IPS-15b (cell line): Measurements from ENCODE around the gene GHRHR.
A peak's percentile ranks its signal among the peaks of the same experiment; 100 is the strongest.

Experiments used
- H3K27me3 ChIP-seq: one replicate; pipeline ENCODE4 v1.6.1; 2013; ENCODE audit warnings: low read length; ENCODE audit not compliant: control insufficient read depth, insufficient read depth
- H3K36me3 ChIP-seq: one replicate; pipeline ENCODE4 v1.6.1; 2013; ENCODE audit warnings: low read length; ENCODE audit not compliant: control insufficient read depth, insufficient read depth
- H3K4me1 ChIP-seq: one replicate; pipeline ENCODE4 v1.6.1; 2013; ENCODE audit warnings: mild to moderate bottlenecking, low read length; ENCODE audit not compliant: control insufficient read depth, insufficient read depth
- H3K4me3 ChIP-seq: one replicate; pipeline ENCODE4 v1.5.1; 2013; ENCODE audit warnings: low read depth, low read length
- H3K9ac ChIP-seq: one replicate; pipeline ENCODE4 v1.6.1; 2013; ENCODE audit warnings: low read depth, mild to moderate bottlenecking, low read length
- H3K9me3 ChIP-seq: one replicate; pipeline ENCODE4 v1.6.1; 2013; ENCODE audit warnings: mild to moderate bottlenecking, low read length; ENCODE audit not compliant: control insufficient read depth, insufficient read depth

The GHRHR gene

GRCh38 chr7:30931161-30931928, 32.4 kb upstream of the GHRHR start:
- no peak overlapping the region for H3K9ac ChIP-seq
- H3K4me1 ChIP-seq: no peaks in the 10 kb centered on the region
- H3K4me3 ChIP-seq: no peak overlapping the region
- no peaks in the 10 kb centered on the region for H3K9me3 ChIP-seq
- peaks cover 3% of the 10 kb centered on the region for H3K27me3 ChIP-seq
- H3K36me3 ChIP-seq: no peaks in the 10 kb centered on the region

GRCh38 chr7:30931929-30932540, 31.7 kb upstream of the GHRHR start:
- Histone ChIP-seq H3K4me1 (no peaks in the 10 kb centered on the region), H3K27me3 (peaks cover 3% of the 10 kb centered on the region)

GRCh38 chr7:30932562-30932961, 31.2 kb upstream of the GHRHR start:
- H3K9me3 ChIP-seq: no peaks in the 10 kb centered on the region
- H3K4me3 ChIP-seq: no peak overlapping the region
- H3K4me1 ChIP-seq: no peaks in the 10 kb centered on the region
- H3K36me3 ChIP-seq: no peaks in the 10 kb centered on the region
- peaks cover 3% of the 10 kb centered on the region for H3K27me3 ChIP-seq
- no peak overlapping the region for H3K9ac ChIP-seq

More at GRCh38 chr7:30931929-30932540, 31.7 kb upstream of the GHRHR start:
- Histone ChIP-seq H3K9ac (no peak overlapping the region), H3K4me3 (no peak overlapping the region), H3K36me3 (no peaks in the 10 kb centered on the region), H3K9me3 (no peaks in the 10 kb centered on the region)

GRCh38 chr7:30933124-30933974, 30.4 kb upstream of the GHRHR start:
- Histone ChIP-seq H3K4me3 (no peak overlapping the region), H3K36me3 (no peaks in the 10 kb centered on the region), H3K9ac (no peak overlapping the region), H3K4me1 (no peaks in the 10 kb centered on the region), H3K27me3 (peaks cover 3% of the 10 kb centered on the region), H3K9me3 (no peaks in the 10 kb centered on the region)

- Histone ChIP-seq H3K4me3 (no peak overlapping the region), H3K9me3 (no peaks in the 10 kb centered on the region), H3K4me1 (no peaks in the 10 kb centered on the region), H3K36me3 (no peaks in the 10 kb centered on the region), H3K9ac (no peak overlapping the region), H3K27me3 (peaks cover 3% of the 10 kb centered on the region)
These were observed 29.5 kb upstream of the GHRHR start for GRCh38 chr7:30934225-30934624.

GRCh38 chr7:30934732-30935568, 28.8 kb upstream of the GHRHR start:
- Histone ChIP-seq H3K4me1 (no peaks in the 10 kb centered on the region), H3K9ac (no peak overlapping the region)

GRCh38 chr7:30935569-30935877, 28.2 kb upstream of the GHRHR start:
- H3K27me3 ChIP-seq: peaks cover 3% of the 10 kb centered on the region
- no peaks in the 10 kb centered on the region for H3K9me3 ChIP-seq

More at GRCh38 chr7:30934732-30935568, 28.8 kb upstream of the GHRHR start:
- Histone ChIP-seq H3K36me3 (no peaks in the 10 kb centered on the region), H3K4me3 (no peak overlapping the region), H3K27me3 (peaks cover 3% of the 10 kb centered on the region), H3K9me3 (no peaks in the 10 kb centered on the region)

GRCh38 chr7:30936650-30937245, 27.0 kb upstream of the GHRHR start:
- H3K4me3 ChIP-seq: no peak overlapping the region
- no peaks in the 10 kb centered on the region for H3K4me1 ChIP-seq
- no peak overlapping the region for H3K9ac ChIP-seq
- no peaks in the 10 kb centered on the region for H3K36me3 ChIP-seq
- peaks cover 3% of the 10 kb centered on the region for H3K27me3 ChIP-seq
- H3K9me3 ChIP-seq: no peaks in the 10 kb centered on the region

More at GRCh38 chr7:30935569-30935877, 28.2 kb upstream of the GHRHR start:
- Histone ChIP-seq H3K36me3 (no peaks in the 10 kb centered on the region), H3K4me3 (no peak overlapping the region), H3K9ac (no peak overlapping the region), H3K4me1 (no peaks in the 10 kb centered on the region)

GRCh38 chr7:30937416-30937815, 26.3 kb upstream of the GHRHR start:
- no peak overlapping the region for H3K4me3 ChIP-seq
- peaks cover 3% of the 10 kb centered on the region for H3K27me3 ChIP-seq
- no peaks in the 10 kb centered on the region for H3K36me3 ChIP-seq
- no peak overlapping the region for H3K9ac ChIP-seq
- H3K9me3 ChIP-seq: no peaks in the 10 kb centered on the region
- no peaks in the 10 kb centered on the region for H3K4me1 ChIP-seq

GRCh38 chr7:30938435-30939316, 25.1 kb upstream of the GHRHR start:
- Histone ChIP-seq H3K9me3 (no peaks in the 10 kb centered on the region), H3K27me3 (no peaks in the 10 kb centered on the region), H3K4me3 (peak overlapping the region; percentile 44), H3K4me1 (no peaks in the 10 kb centered on the region), H3K36me3 (no peaks in the 10 kb centered on the region), H3K9ac (peak overlapping the region; percentile 74)
